CD4-positive, alpha-beta T cell (primary cell): ENCODE data around the gene NT5DC3. TPM values are rescaled to one million over a fixed set of nuclear protein-coding genes. Genes with fewer than 3 reads are reported as not detected.

ENCODE experiments used
- ATAC-seq: fragments of 200-7000 bp; cut with Tn5 transposase; one replicate; pipeline ENCODE4 v1.10.0; 2022; ENCODE audit warnings: mild to moderate bottlenecking; ENCODE audit not compliant: poor library complexity
- CTCF ChIA-PET: fragments of 350-600 bp; sonication (Branson Sonifier 250); formaldehyde crosslinking; loops from one replicate; lab custom pipeline; 2021; ENCODE audit warnings: antibody characterized with exemption, inconsistent platforms; lab: Charles Lee
- POLR2A ChIA-PET: fragments of 350-600 bp; sonication (Branson Sonifier 250); formaldehyde crosslinking; loops from one replicate; lab custom pipeline; 2021; ENCODE audit warnings: antibody characterized with exemption, inconsistent platforms; lab: Charles Lee
- DNase-seq, 14 experiments: peaks; one replicate each; pipeline ENCODE4 v3.0.0-alpha.2; 2013 to 2020; ENCODE audit warnings: mixed read lengths in 2 of 14
- H3K27ac ChIP-seq, 2 donors: one replicate each; pipeline versions ENCODE4 v1.5.1 to v1.7.0; 2013; ENCODE audit warnings: low read length in 2 of 2, low read depth in 1 of 2, mild to moderate bottlenecking in 1 of 2
- H3K27me3 ChIP-seq, 2 experiments: 1 replicate in 1 of 2; 2 replicates in 1 of 2; pipeline versions ENCODE4 v1.6.1 to v1.7.0; 2013; ENCODE audit warnings: low read length in 2 of 2, control low read depth in 1 of 2, mild to moderate bottlenecking in 1 of 2, moderate library complexity in 1 of 2; ENCODE audit not compliant: insufficient read depth in 2 of 2, control insufficient read depth in 1 of 2
- H3K36me3 ChIP-seq: one replicate; pipeline ENCODE4 v1.6.1; 2013; ENCODE audit warnings: low read length, control low read depth; ENCODE audit not compliant: insufficient read depth
- H3K4me1 ChIP-seq: one replicate; pipeline ENCODE4 v1.6.1; 2013; ENCODE audit warnings: low read length, control low read depth; ENCODE audit not compliant: insufficient read depth
- H3K4me3 ChIP-seq: one replicate; pipeline ENCODE4 v1.5.1; 2013; ENCODE audit warnings: mild to moderate bottlenecking, low read length, moderate library complexity
- H3K9me3 ChIP-seq, 2 experiments: 1 replicate in 1 of 2; 2 replicates in 1 of 2; pipeline versions ENCODE4 v1.6.1 to v1.7.0; 2013; ENCODE audit warnings: low read length in 2 of 2, mild to moderate bottlenecking in 2 of 2, control low read depth in 1 of 2, moderate library complexity in 1 of 2; ENCODE audit not compliant: control insufficient read depth in 1 of 2, insufficient read depth in 1 of 2
- H3K27ac Mint-ChIP-seq: one replicate; pipeline ENCODE4 v1.8.0; 2020; ENCODE audit warnings: mixed read lengths
- H3K27me3 Mint-ChIP-seq: one replicate; pipeline ENCODE4 v1.8.0; 2021; ENCODE audit warnings: mixed read lengths
- H3K36me3 Mint-ChIP-seq: one replicate; pipeline ENCODE4 v1.8.0; 2021; ENCODE audit warnings: low read depth, mixed read lengths
- H3K4me1 Mint-ChIP-seq: one replicate; pipeline ENCODE4 v1.8.0; 2021; ENCODE audit warnings: low read depth, mixed read lengths
- H3K4me3 Mint-ChIP-seq: one replicate; pipeline ENCODE4 v1.8.0; 2020; ENCODE audit warnings: mild to moderate bottlenecking, mixed read lengths
- H3K9me3 Mint-ChIP-seq: one replicate; pipeline ENCODE4 v1.8.0; 2020; ENCODE audit warnings: mixed read lengths
- intact Hi-C, 2 experiments: fragments of 100-400 bp; cut with DNase I in 1 of 2; cut with micrococcal nuclease in 1 of 2; formaldehyde crosslinking; loops; one replicate each; pipeline versions ENCODE4 v1.15.1 to v1.9.0; 2023 to 2025; cut with DNase I, micrococcal nuclease
- total RNA-seq, 174 experiments: library from RNA in 2 of 174; stranded (reverse) in 2 of 174; gene quantifications; one replicate each; pipeline ENCODE4 v1.2.3 and lab custom pipeline; 2021 to 2026
- TF ChIP-seq, protein P1 (sequence below): fragments of 200-600 bp; IDR thresholded peaks from one replicate; pipeline ENCODE4 v1.8.0; 2022; ENCODE audit warnings: antibody characterized with exemption, mild to moderate bottlenecking

NT5DC3 gene
- total RNA-seq, 2 experiments from 2014 or later, result 3.5 to 4.0 TPM

- H3K36me3 ChIP-seq, result no peaks in the 10 kb centered on the region
- no peaks in the 10 kb centered on the region for H3K27me3 ChIP-seq
- no peak overlapping the region for H3K4me3 Mint-ChIP-seq
- peaks cover 6% of the 10 kb centered on the region for H3K4me1 Mint-ChIP-seq
- H3K4me1 ChIP-seq, result peaks cover 3% of the 10 kb centered on the region
- no peaks in the 10 kb centered on the region for H3K9me3 Mint-ChIP-seq
- TF ChIP-seq, protein P1, sequence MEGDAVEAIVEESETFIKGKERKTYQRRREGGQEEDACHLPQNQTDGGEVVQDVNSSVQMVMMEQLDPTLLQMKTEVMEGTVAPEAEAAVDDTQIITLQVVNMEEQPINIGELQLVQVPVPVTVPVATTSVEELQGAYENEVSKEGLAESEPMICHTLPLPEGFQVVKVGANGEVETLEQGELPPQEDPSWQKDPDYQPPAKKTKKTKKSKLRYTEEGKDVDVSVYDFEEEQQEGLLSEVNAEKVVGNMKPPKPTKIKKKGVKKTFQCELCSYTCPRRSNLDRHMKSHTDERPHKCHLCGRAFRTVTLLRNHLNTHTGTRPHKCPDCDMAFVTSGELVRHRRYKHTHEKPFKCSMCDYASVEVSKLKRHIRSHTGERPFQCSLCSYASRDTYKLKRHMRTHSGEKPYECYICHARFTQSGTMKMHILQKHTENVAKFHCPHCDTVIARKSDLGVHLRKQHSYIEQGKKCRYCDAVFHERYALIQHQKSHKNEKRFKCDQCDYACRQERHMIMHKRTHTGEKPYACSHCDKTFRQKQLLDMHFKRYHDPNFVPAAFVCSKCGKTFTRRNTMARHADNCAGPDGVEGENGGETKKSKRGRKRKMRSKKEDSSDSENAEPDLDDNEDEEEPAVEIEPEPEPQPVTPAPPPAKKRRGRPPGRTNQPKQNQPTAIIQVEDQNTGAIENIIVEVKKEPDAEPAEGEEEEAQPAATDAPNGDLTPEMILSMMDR, result no peak
- H3K9me3 ChIP-seq, result no peaks in the 10 kb centered on the region
- ATAC-seq, result no peak
- CTCF ChIA-PET, result no interaction called here
- H3K27ac Mint-ChIP-seq, result no peak overlapping the region
- no peak overlapping the region for H3K4me3 ChIP-seq
- H3K27ac ChIP-seq, result no peak overlapping the region
- intact Hi-C loops, result no loop called here
- no peaks in the 10 kb centered on the region for H3K27me3 Mint-ChIP-seq
- POLR2A ChIA-PET, result interaction anchor here (0.9 kb wide), 1 partner anchor 95 kb away, joined by 3 read pairs; no protein-coding TSS in a partner anchor
- no peaks in the 10 kb centered on the region for H3K36me3 Mint-ChIP-seq
- no peak for DNase-seq
Observed at GRCh38 chr12:103834942-103835341, 6.1 kb downstream of the NT5DC3 start.

GRCh38 chr12:103833891-103834290 lies 7.1 kb downstream of the NT5DC3 start:
- Histone ChIP-seq H3K9me3 (no peaks in the 10 kb centered on the region), H3K27ac (no peak overlapping the region), H3K4me1 (no peaks in the 10 kb centered on the region), H3K36me3 (no peaks in the 10 kb centered on the region), H3K4me3 (no peak overlapping the region), H3K27me3 (no peaks in the 10 kb centered on the region)
- Mint-ChIP-seq H3K4me3 (no peak overlapping the region), H3K36me3 (no peaks in the 10 kb centered on the region), H3K27ac (no peak overlapping the region), H3K9me3 (no peaks in the 10 kb centered on the region), H3K4me1 (peaks cover 3% of the 10 kb centered on the region), H3K27me3 (no peaks in the 10 kb centered on the region)
- TF ChIP-seq, protein P1, result no peak
- POLR2A ChIA-PET, result interaction anchor here (0.9 kb wide), 1 partner anchor 96 kb away, joined by 3 read pairs; no protein-coding TSS in a partner anchor
- CTCF ChIA-PET, result no interaction called here
- DNase-seq, result no peak
- ATAC-seq, result no peak
- intact Hi-C loops, result no loop called here

GRCh38 chr12:103833095-103833775 lies 7.8 kb downstream of the NT5DC3 start:
- DNase-seq, result no peak
- CTCF ChIA-PET, result no interaction called here
- H3K9me3 ChIP-seq, result no peaks in the 10 kb centered on the region
- no peaks in the 10 kb centered on the region for H3K4me1 ChIP-seq
- Mint-ChIP-seq H3K4me3 (no peak overlapping the region), H3K27ac (no peak overlapping the region), H3K27me3 (no peaks in the 10 kb centered on the region), H3K36me3 (no peaks in the 10 kb centered on the region), H3K9me3 (no peaks in the 10 kb centered on the region), H3K4me1 (peaks cover 3% of the 10 kb centered on the region)
- intact Hi-C loops, result no loop called here
- no peak overlapping the region for H3K27ac ChIP-seq
- no peaks in the 10 kb centered on the region for H3K27me3 ChIP-seq
- no peaks in the 10 kb centered on the region for H3K36me3 ChIP-seq
- H3K4me3 ChIP-seq, result no peak overlapping the region
- POLR2A ChIA-PET, result interaction anchor here (0.8 kb wide), 1 partner anchor 8 kb away, joined by 3 read pairs; the partner anchor contains the start of gene NT5DC3
- TF ChIP-seq, protein P1, result no peak
- no peak for ATAC-seq
